Activated CD8-positive, alpha-beta T cell treated with anti-CD3 and anti-CD28 coated beads, Interleukin-2, amount 10 ng/mL, durations not matched to agents 7 days and 5 days (primary cell): ENCODE measurements around the gene ADAT1. TPM values are rescaled to one million over a fixed set of nuclear protein-coding genes. Genes with fewer than 3 reads are reported as not detected.
"Not testable (repeated sequence)": the region's sequence is repeated elsewhere in the genome, so short reads cannot be mapped to it uniquely, and the experiment has no call there.

Experiments
- ATAC-seq: fragments of 150-1000 bp; cut with Tn5 transposase; one replicate; pipeline ENCODE4 v1.10.0; 2021; ENCODE audit warnings: moderate library complexity
- CTCF ChIA-PET: fragments of 350-600 bp; sonication (Branson Sonifier 250); formaldehyde crosslinking; loops from one replicate; lab custom pipeline; 2021; ENCODE audit warnings: antibody characterized with exemption; lab: Charles Lee
- POLR2A ChIA-PET: fragments of 350-600 bp; sonication (Branson Sonifier 250); formaldehyde crosslinking; loops from one replicate; lab custom pipeline; 2021; ENCODE audit warnings: antibody characterized with exemption; lab: Charles Lee
- DNase-seq: peaks from one replicate; pipeline ENCODE4 v3.0.0-alpha.2; 2020
- H3K27ac Mint-ChIP-seq: one replicate; pipeline ENCODE4 v1.8.0; 2021; ENCODE audit warnings: mild to moderate bottlenecking, mixed read lengths
- H3K27me3 Mint-ChIP-seq: one replicate; pipeline ENCODE4 v1.8.0; 2021; ENCODE audit warnings: low read depth, mixed read lengths
- H3K36me3 Mint-ChIP-seq: one replicate; pipeline ENCODE4 v1.8.0; 2021; ENCODE audit warnings: low read depth, mixed read lengths
- H3K4me1 Mint-ChIP-seq: one replicate; pipeline ENCODE4 v1.8.0; 2021; ENCODE audit warnings: low read depth, mixed read lengths
- H3K4me3 Mint-ChIP-seq: one replicate; pipeline ENCODE4 v1.8.0; 2021; ENCODE audit warnings: mild to moderate bottlenecking, mixed read lengths
- H3K9me3 Mint-ChIP-seq: one replicate; pipeline ENCODE4 v1.8.0; 2022; ENCODE audit warnings: mixed read lengths; ENCODE audit not compliant: insufficient read depth
- total RNA-seq, 2 experiments: library from RNA; stranded (reverse); gene quantifications; one replicate each; pipeline ENCODE4 v1.2.3, GENCODE V29; 2021

ADAT1 gene
- total RNA-seq, 2 experiments from 2014 or later, result 51.8 to 51.9 TPM

DNA sequence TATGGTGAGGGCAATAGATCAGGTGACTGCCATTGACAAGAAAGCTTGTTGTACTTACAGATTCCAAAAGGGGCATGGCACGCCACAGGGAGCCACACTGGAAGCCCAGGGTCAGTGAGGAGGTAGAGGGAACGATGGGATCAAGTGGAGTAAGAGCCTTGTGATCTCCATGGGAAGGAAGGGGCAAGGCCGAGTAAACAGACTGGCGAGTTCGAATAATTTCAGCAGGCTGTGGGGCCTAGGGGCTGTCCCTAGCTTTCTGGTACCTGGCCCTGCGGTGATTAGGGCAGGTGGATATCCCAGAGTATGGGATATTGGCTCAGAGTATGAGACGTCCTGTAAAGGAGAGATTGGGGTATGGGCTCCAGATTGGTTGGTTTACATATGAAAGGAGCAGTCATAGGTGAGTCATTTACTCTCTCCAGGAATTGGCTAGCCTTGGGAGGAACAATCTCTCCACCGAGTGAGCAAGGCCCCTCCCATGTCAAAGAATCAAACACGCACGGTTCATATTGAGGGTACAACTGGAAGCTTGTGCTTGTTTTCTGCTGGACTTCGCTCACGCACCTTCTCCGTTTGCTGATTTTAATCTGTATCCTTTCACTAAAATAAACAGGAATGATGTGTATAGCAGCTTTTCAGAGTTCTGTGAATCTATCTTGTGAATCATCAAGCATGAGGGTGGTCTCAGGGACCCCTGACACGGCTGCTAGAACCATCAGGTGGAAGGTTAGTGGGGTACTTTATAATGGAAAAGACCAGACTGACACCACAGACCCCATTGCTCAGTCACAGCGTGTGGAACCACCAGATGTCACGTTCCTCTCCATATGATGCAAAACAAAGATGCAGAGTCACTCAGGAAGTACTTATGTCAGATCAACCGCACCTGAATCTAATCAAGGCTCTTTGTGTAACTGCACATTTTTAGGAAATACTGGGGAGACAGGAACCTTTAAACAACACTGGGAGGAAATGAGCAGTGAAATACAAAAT, 29.0 kb downstream of the ADAT1 start:
- DNase-seq (peak; percentile 32), ATAC-seq (peak; percentile 44)
- peaks cover 17% of the 10 kb centered on the region for H3K36me3 Mint-ChIP-seq
- H3K27me3 Mint-ChIP-seq, result no peaks in the 10 kb centered on the region
- H3K4me1 Mint-ChIP-seq, result peaks cover 13% of the 10 kb centered on the region
- no peak overlapping the region for H3K4me3 Mint-ChIP-seq
- peak overlapping the region; percentile 71 for H3K27ac Mint-ChIP-seq
- ChIA-PET CTCF (no interaction called here), POLR2A (interaction anchor here (1.1 kb wide), 1 partner anchor 29 kb away, joined by 5 read pairs; the partner anchor contains the start of gene ADAT1)
- no peaks in the 10 kb centered on the region for H3K9me3 Mint-ChIP-seq

DNA sequence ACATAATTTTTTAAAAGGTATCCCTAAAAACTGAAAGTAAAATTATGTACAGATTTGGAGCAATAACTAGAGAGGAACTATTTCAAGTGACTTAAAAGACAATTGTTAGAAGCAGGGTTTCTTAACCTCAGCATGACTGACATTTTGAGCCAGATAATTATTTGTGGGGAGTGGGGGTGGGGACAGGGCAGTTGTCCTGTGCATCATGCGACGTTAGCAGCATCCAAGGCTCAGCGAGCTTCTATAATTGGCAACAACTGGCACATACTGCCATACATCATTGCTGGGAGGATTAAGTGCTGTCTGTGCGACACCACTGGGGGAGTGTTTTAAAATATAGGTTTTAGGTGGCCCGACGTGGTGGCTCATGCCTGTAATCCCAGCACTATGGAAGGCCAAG, 29.8 kb downstream of the ADAT1 start:
- no peak for ATAC-seq
- Mint-ChIP-seq H3K36me3 (peaks cover 17% of the 10 kb centered on the region), H3K27me3 (no peaks in the 10 kb centered on the region), H3K27ac (no peak overlapping the region), H3K9me3 (no peaks in the 10 kb centered on the region), H3K4me3 (no peak overlapping the region), H3K4me1 (peaks cover 13% of the 10 kb centered on the region)
- POLR2A ChIA-PET, result interaction anchor here (1.1 kb wide), 1 partner anchor 30 kb away, joined by 5 read pairs; the partner anchor contains the start of gene ADAT1
- CTCF ChIA-PET, result no interaction called here
- no peak for DNase-seq

DNA sequence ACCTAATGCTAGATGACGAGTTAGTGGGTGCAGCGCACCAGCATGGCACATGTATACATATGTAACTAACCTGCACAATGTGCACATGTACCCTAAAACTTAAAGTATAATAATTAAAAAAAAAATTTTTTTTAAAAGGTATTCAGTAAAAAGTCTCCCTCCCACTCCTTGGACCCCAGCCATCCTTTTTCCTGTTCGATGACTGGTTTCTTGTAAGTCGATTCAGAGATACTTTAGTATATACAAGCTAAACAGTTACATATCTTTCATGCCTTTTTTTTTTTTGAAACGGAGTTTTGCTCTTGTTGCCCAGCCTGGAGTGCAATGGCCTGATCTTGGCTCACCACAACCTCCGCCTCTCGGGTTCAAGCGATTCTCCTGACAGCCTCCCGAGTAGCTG, 31.2 kb downstream of the ADAT1 start:
- H3K4me3 Mint-ChIP-seq, H3K27ac Mint-ChIP-seq, DNase-seq, H3K36me3 Mint-ChIP-seq, ATAC-seq, POLR2A ChIA-PET, H3K27me3 Mint-ChIP-seq, H3K9me3 Mint-ChIP-seq: not testable (repeated sequence)
- peaks cover 13% of the 10 kb centered on the region for H3K4me1 Mint-ChIP-seq
- CTCF ChIA-PET, result interaction anchor here (1.3 kb wide), 1 partner anchor 128 kb away, joined by 3 read pairs; the partner anchor contains the start of gene TMEM170A

DNA sequence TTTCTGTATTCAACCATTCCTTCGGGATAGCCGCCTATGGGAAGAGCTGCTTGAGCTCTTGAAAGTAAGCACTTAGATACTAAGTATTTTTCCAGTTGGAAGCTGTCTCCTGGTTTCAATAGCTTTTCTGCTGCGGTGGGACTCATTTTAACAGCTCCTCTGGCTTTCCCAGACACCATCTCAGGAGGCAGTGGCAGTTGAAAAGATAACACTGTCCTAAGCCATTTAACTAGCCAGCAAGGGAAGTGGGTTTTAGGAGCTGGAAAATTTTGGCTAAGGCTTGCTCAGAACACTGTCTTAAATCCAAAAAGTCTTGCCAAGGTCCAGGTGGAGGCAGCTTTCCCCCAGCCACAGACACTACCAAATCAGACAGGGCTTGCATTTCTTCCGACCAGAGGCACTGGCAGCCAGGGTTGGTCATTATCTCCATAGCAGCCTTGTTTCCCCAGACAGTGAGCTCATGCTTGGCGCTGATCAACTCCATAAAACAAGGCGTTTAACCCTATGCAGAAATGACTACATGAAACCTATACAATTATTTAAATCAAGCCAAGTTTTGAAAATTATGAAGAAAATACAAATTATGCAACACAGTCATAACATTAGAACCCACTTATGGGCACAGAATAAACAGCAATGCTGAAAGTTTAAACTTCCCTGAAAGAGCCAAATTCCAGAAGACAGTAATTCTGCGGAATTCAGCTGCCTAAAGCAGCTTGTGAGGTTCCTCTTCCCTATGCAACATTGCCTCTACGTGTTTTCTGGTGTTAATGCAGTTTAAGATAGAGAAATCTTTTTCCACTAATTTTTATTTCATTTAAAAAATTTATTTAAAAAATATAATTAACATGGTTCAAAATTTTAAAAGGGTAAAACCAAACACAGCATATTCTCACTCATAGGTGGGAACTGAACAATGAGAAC, 31.9 kb downstream of the ADAT1 start:
- peaks cover 13% of the 10 kb centered on the region for H3K4me1 Mint-ChIP-seq
- no peak overlapping the region for H3K4me3 Mint-ChIP-seq
- ATAC-seq, result no peak
- CTCF ChIA-PET, result interaction anchor here (0.6 to 1.3 kb wide), 2 partner anchors 24 to 127 kb away, joined by 3 read pairs; partner anchors contain the start of gene TMEM170A
- POLR2A ChIA-PET, result no interaction called here
- H3K9me3 Mint-ChIP-seq, result no peaks in the 10 kb centered on the region
- DNase-seq, result no peak
- no peaks in the 10 kb centered on the region for H3K27me3 Mint-ChIP-seq
- H3K27ac Mint-ChIP-seq, result no peak overlapping the region
- H3K36me3 Mint-ChIP-seq, result peaks cover 2% of the 10 kb centered on the region

DNA sequence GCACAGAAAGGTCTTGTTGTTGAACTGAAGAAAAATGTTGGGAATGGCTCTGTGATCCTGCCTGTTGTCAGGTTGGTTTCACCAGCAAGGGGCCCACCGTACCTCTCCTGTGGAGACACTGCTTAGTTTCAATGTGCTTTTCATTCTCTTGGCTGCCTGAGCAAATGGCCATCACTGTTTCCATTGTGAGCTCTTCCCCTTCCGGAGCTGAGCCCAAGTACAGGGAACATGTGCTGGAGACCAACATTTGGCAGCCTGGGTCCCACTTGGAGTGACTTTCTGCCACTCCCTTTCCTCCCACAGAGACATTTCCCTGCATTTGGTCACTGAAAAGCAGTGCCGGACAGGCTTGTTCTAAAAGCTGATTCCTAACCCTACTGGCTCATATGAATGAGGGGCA, 33.8 kb downstream of the ADAT1 start:
- Mint-ChIP-seq H3K27me3 (no peaks in the 10 kb centered on the region), H3K4me1 (peaks cover 4% of the 10 kb centered on the region), H3K4me3 (no peak overlapping the region), H3K9me3 (no peaks in the 10 kb centered on the region), H3K36me3 (no peaks in the 10 kb centered on the region), H3K27ac (no peak overlapping the region)
- ChIA-PET CTCF (no interaction called here), POLR2A (interaction anchor here (0.7 to 1.0 kb wide), 2 partner anchors 58 to 1602 kb away, joined by 3 read pairs; partner anchors contain the start of genes KARS1, MON1B and TERF2IP)
- ATAC-seq (no peak), DNase-seq (no peak)

DNA sequence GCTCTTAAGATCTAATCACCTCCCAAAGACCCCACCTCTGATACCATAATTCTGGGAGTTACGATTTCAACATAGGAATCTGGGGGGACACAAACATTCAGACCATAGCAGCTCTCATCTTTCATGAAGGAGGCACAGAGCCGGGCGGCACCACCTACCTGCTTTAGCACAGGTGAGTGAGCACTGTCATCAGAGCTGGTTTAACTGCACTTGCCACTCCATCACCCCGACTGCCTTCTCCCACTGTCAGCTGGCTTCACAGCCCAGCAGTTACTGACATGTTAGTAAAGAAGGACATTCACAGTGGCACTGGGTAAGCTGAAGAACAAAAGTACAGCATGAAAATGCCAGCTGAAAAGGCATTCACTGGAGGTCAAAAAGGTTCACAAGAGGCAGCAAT, 34.4 kb downstream of the ADAT1 start:
- CTCF ChIA-PET, result no interaction called here
- ATAC-seq (no peak), DNase-seq (no peak)
- H3K36me3 Mint-ChIP-seq, result no peaks in the 10 kb centered on the region
- H3K4me3 Mint-ChIP-seq, result no peak overlapping the region
- H3K9me3 Mint-ChIP-seq, result no peaks in the 10 kb centered on the region
- POLR2A ChIA-PET, result interaction anchor here (1.0 kb wide), 1 partner anchor 1603 kb away, joined by 3 read pairs; the partner anchor contains the start of gene MON1B
- no peaks in the 10 kb centered on the region for H3K27me3 Mint-ChIP-seq
- H3K4me1 Mint-ChIP-seq, result no peaks in the 10 kb centered on the region
- no peak overlapping the region for H3K27ac Mint-ChIP-seq

DNA sequence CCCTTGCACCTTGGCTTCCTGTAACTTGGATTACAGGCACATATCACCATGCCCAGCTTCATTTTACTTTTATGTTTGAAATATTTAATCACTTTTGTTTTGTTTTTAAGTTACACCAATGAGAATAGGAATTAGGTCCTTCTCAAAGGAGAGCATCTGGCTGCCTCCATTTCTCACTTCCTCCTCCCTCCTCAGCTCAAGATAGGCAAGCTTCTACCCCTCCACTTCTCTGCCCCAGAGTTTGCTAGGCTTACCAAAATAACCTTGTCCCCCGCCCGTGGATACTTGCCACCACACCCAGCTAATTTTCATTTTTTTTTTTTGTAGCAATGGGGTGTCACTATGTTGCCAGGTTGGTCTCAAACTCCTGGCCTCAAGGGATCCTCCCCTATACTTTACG, 39.0 kb downstream of the ADAT1 start:
- H3K27me3 Mint-ChIP-seq, result no peaks in the 10 kb centered on the region
- ChIA-PET POLR2A (no interaction called here), CTCF (no interaction called here)
- no peak for ATAC-seq
- DNase-seq, result no peak
- H3K36me3 Mint-ChIP-seq, result peaks cover 12% of the 10 kb centered on the region
- no peak overlapping the region for H3K4me3 Mint-ChIP-seq
- H3K27ac Mint-ChIP-seq, result no peak overlapping the region
- no peaks in the 10 kb centered on the region for H3K9me3 Mint-ChIP-seq
- peaks cover 3% of the 10 kb centered on the region for H3K4me1 Mint-ChIP-seq

DNA sequence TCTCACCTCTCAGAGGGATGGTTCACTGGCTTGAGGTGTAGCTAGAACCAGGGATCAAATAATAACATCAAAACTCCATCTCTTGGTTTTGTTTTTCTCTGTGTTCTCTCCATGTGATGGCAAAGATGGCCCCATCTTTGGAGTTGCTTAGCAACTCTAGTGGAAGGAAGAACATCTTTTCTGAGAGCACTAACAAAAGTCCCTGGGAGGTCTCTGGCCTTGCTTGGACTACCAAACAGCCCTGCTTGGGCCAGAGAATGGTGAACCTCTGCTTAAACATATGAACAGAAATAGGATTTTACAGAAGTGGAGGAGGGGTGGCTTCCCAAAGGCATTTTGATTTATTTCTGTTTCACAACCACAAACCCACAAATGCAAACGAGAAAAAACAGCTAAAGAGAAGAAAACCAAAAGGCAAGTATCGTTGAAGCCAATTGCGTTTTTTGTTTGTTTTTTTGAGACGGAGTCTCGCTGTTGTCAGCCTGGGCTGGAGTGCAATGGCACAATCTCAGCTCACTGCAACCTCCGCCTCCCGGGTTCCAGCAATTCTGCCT, 43.7 kb downstream of the ADAT1 start:
- POLR2A ChIA-PET, result interaction anchor here (1.1 kb wide), 2 partner anchors 13 to 44 kb away, joined by 3 to 4 read pairs; partner anchors contain the start of genes ADAT1 and GABARAPL2
- H3K9me3 Mint-ChIP-seq, result no peaks in the 10 kb centered on the region
- no peak overlapping the region for H3K4me3 Mint-ChIP-seq
- no peak overlapping the region for H3K27ac Mint-ChIP-seq
- ATAC-seq (no peak), DNase-seq (no peak)
- no peaks in the 10 kb centered on the region for H3K27me3 Mint-ChIP-seq
- peaks cover 7% of the 10 kb centered on the region for H3K4me1 Mint-ChIP-seq
- CTCF ChIA-PET, result interaction anchor here (1.3 to 1.6 kb wide), 2 partner anchors 62 to 114 kb away, joined by 3 to 6 read pairs; no protein-coding TSS in a partner anchor
- H3K36me3 Mint-ChIP-seq, result peaks cover 37% of the 10 kb centered on the region

DNA sequence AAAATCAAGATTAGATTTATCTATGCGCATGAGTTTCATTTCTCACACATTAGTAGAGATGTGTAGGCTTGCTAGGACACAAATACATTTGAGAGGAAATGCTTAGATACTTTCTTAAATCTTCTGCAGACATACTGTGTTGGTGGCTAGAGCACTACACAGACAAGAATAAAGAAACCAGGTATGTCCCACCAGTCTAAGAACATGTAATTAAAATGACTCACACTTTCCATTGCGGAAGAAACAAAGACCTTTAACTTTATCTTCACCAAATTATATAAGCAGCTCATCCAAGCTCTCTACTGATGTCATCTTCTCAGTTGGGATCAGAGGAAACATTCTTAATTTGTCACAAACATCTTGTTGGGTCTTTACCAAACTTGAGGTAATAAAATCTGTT, 44.4 kb downstream of the ADAT1 start:
- ChIA-PET CTCF (interaction anchor here (1.3 to 1.6 kb wide), 2 partner anchors 62 to 114 kb away, joined by 3 to 6 read pairs; no protein-coding TSS in a partner anchor), POLR2A (interaction anchor here (1.1 kb wide), 1 partner anchor 12 kb away, joined by 4 read pairs; the partner anchor contains the start of gene GABARAPL2)
- Mint-ChIP-seq H3K27ac (no peak overlapping the region), H3K27me3 (no peaks in the 10 kb centered on the region), H3K4me1 (peaks cover 7% of the 10 kb centered on the region), H3K9me3 (no peaks in the 10 kb centered on the region), H3K4me3 (no peak overlapping the region), H3K36me3 (peaks cover 41% of the 10 kb centered on the region)
- no peak for ATAC-seq
- no peak for DNase-seq

DNA sequence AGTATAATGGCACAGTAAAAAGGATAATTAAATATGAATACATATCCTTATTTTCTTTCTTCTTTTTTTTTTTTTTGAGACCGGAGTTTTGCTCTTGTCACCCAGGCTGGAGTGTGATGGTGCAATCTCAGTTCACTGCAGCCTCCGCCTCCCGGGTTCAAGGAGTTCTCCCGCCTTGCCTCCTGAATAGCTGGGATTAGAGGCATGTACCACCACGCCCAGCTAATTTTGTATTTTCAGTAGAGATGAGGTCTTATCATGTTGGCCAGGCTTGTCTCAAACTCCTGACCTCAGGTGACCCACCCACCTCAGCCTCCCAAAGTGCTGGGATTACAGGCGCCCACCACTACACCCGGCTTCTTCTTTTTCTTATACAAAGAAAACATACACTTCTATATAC, 44.9 kb downstream of the ADAT1 start:
- Mint-ChIP-seq H3K27me3 (no peaks in the 10 kb centered on the region), H3K27ac (no peak overlapping the region), H3K4me3 (no peak overlapping the region), H3K4me1 (peaks cover 7% of the 10 kb centered on the region), H3K9me3 (no peaks in the 10 kb centered on the region), H3K36me3 (peaks cover 46% of the 10 kb centered on the region)
- ATAC-seq, result no peak
- ChIA-PET CTCF (interaction anchor here (1.3 kb wide), 1 partner anchor 113 kb away, joined by 3 read pairs; no protein-coding TSS in a partner anchor), POLR2A (interaction anchor here (1.1 kb wide), 1 partner anchor 11 kb away, joined by 4 read pairs; the partner anchor contains the start of gene GABARAPL2)
- no peak for DNase-seq
